Small intestine (tissue), 16 donors: Measurements from ENCODE around the gene RFX7. TPM values are rescaled to one million over a fixed set of nuclear protein-coding genes. Genes with fewer than 3 reads are reported as not detected.
A peak's percentile ranks its signal among the peaks of the same experiment; 100 is the strongest.
"Not testable (repeated sequence)": the region's sequence is repeated elsewhere in the genome, so short reads cannot be mapped to it uniquely, and the experiment has no call there.

Experiments
- DNase-seq, 2 donors: peaks; one replicate each; pipeline versions ENCODE4 v3.0.0 to v3.0.0-alpha.2; 2013
- FAIRE-seq: peaks from 2 replicates; lab custom pipeline; 2012; peaks lifted over from hg19 to GRCh38; lab: Jason Lieb, UNC
- H3K27ac ChIP-seq, 3 donors: one replicate each; pipeline ENCODE4 v1.5.1; 2013; ENCODE audit warnings: low read length in 2 of 3, mild to moderate bottlenecking in 2 of 3, control low read depth in 1 of 3, inconsistent platforms in 1 of 3, low read depth in 1 of 3, moderate library complexity in 1 of 3
- H3K27me3 ChIP-seq, 3 donors: one replicate each; pipeline ENCODE4 v1.6.1; 2013; ENCODE audit warnings: low read length in 3 of 3, inconsistent platforms in 1 of 3; ENCODE audit not compliant: control insufficient read depth in 3 of 3, insufficient read depth in 3 of 3
- H3K36me3 ChIP-seq, 3 donors: one replicate each; pipeline ENCODE4 v1.6.1; 2013; ENCODE audit warnings: low read length in 3 of 3, inconsistent platforms in 1 of 3, low read depth in 1 of 3, mild to moderate bottlenecking in 1 of 3, moderate library complexity in 1 of 3; ENCODE audit not compliant: control insufficient read depth in 3 of 3, insufficient read depth in 2 of 3
- H3K4me1 ChIP-seq, 3 donors: one replicate each; pipeline ENCODE4 v1.6.1; 2013; ENCODE audit warnings: low read length in 2 of 3, inconsistent platforms in 1 of 3, low read depth in 1 of 3, mild to moderate bottlenecking in 1 of 3, moderate library complexity in 1 of 3; ENCODE audit not compliant: control insufficient read depth in 3 of 3, insufficient read depth in 2 of 3
- H3K4me3 ChIP-seq, 3 donors: one replicate each; pipeline ENCODE4 v1.5.1; 2013; ENCODE audit warnings: low read length in 3 of 3, control low read depth in 1 of 3, inconsistent platforms in 1 of 3, low read depth in 1 of 3, mild to moderate bottlenecking in 1 of 3, moderate library complexity in 1 of 3
- H3K9me3 ChIP-seq, 2 donors: one replicate each; pipeline ENCODE4 v1.6.1; 2013; ENCODE audit warnings: low read depth in 1 of 2, low read length in 1 of 2; ENCODE audit not compliant: control insufficient read depth in 2 of 2, insufficient read depth in 1 of 2
- WGBS, 3 donors: extraction: QIAGEN DNeasy Blood & Tissue Kit; methylation state at CpG; one replicate each; pipeline ENCODE4 v1.1.7; 2013; 5-methylcytosine and 5-hydroxymethylcytosine counted together
- long read RNA-seq, 10 donors: transcript quantifications; one replicate each; lab custom pipeline, GENCODE V29; 2026
- polyA plus RNA-seq, 4 donors: library from polyadenylated mRNA; stranded (reverse) in 3 of 4; unstranded in 1 of 4; fragments of 200-250 nt in 3 of 4; fragments of 120-200 nt in 1 of 4; gene quantifications; one replicate each; pipeline versions ENCODE4 v1.2.1 to v1.2.3, GENCODE V29; 2013
- donor health status: healthy with polysubstance abuse.
- donor health status: control.
- donor health status: control.
- donor health status: Bipolar disorder and iron deficiency.
- donor health status: healthy.

Gene RFX7
- 10 to 100 TPM in 1 of 4 donors, 1 to 10 TPM in 3; 1.4 to 12.8 (median 3.0) TPM for polyA plus RNA-seq
- long read RNA-seq, donor 1 = 0 reads
- long read RNA-seq, donor 2 = 0 reads
- long read RNA-seq, donor 3 = 0 reads
- long read RNA-seq, donor 4 = 0 reads
- long read RNA-seq, donor 5 = 0 reads
- long read RNA-seq, donor 6 = 0 reads
- long read RNA-seq, donor 7 = 0 reads
- long read RNA-seq, donor 8 = 0 reads
- long read RNA-seq, donor 9 = 0 reads
- long read RNA-seq, donor 10, partial matches to known transcripts = 9 of 9 reads
- long read RNA-seq, donor 10, other reads (novel, unspliced or antisense) = 0 of 9 reads

DNA sequence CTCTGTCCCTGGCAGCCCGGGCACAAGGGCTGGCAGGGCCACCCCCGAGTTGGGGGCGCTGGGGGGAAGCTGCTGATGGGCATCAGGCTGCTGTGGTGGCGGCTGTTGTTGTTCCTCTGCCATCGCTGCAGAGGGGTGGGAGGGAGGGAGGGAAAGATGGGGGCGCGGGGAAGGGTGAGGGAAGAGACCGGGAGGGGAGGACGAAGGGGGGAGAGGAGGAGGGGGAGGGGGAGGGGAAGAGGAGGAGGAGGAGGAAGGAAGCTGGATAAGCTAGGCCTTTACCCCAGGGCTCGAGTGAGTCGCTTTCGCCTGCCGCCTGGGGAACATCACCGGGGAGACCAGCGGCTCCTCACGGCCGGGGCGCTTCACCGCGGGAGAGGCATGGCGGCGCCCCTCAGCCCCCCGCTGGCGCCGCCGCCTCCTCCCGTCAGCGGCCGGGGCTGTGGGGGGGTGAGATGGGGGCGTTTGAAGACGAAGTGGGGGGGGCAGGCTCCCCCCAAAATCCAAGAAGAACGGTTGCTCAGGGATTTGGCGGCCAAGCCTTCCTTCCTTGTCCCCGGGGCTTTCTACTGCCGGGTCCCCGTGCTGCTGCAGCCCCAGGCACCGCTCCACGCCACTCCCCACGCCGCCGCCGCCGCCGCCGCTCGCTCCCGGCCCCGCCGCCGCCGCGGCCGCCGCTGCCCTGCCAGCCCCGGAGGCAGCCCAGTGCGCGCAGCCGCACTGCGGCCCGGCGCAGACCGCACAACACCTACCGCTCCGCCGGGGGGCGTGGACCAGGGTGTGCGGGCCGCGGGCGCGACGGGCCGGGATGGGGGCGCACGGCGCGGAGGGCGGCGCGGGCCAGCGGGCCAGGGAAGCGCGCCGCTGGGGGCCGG is at the start of gene RFX7:
Gene RFX7, minus strand, starts transcription at position 717 of the 875 bp plus-strand sequence. Its CDS starts 594 bp downstream, at position 123.
- DNase-seq (peak; percentile 75 to 89), FAIRE-seq (no peak)
- Histone ChIP-seq H3K27ac (peak within 1 kb of the TSS; percentile 73 to 90 (median 88)), H3K36me3 (peaks cover 0 to 4% (median 0%) of the 10 kb centered on the region in 3 donors), H3K4me3 (peak within 1 kb of the TSS; percentile 63 to 94 (median 91)), H3K9me3 (no peaks in the 10 kb centered on the region), H3K27me3 (no peaks in the 10 kb centered on the region), H3K4me1 (peaks cover 3 to 24% (median 8%) of the 10 kb centered on the region in 3 donors)
- 1% methylated on average over 34 to 85 of the region's 85 CpGs for WGBS, 3 donors

- H3K36me3 ChIP-seq = no peaks in the 10 kb centered on the region
- H3K4me3 ChIP-seq = no peak overlapping the region
- H3K9me3 ChIP-seq = peaks cover 0 to 14% of the 10 kb centered on the region in 2 donors
- H3K27me3 ChIP-seq = no peaks in the 10 kb centered on the region
- FAIRE-seq = no peak
- no peaks in the 10 kb centered on the region for H3K4me1 ChIP-seq
- H3K27ac ChIP-seq = no peak overlapping the region
- 95 to 98% (median 96%) methylated on average over 5 of the region's 5 CpGs for WGBS, 3 donors
- no peak for DNase-seq
Observed at GRCh38 chr15:56292546-56293316, 49.1 kb upstream of the RFX7 start.

GRCh38 chr15:56291741-56292140 is 48.1 kb upstream of the RFX7 start:
- no peaks in the 10 kb centered on the region for H3K27me3 ChIP-seq
- no peaks in the 10 kb centered on the region for H3K4me1 ChIP-seq
- no peaks in the 10 kb centered on the region for H3K36me3 ChIP-seq
- no peak for DNase-seq
- no peak for FAIRE-seq
- WGBS, 3 donors = 84 to 90% (median 89%) methylated on average over 2 of the region's 2 CpGs
- peaks cover 0 to 14% of the 10 kb centered on the region in 2 donors for H3K9me3 ChIP-seq
- no peak overlapping the region for H3K27ac ChIP-seq
- H3K4me3 ChIP-seq = no peak overlapping the region

GRCh38 chr15:56286213-56286612 is 42.5 kb upstream of the RFX7 start:
- WGBS, 3 donors = 80 to 82% (median 82%) methylated on average over 3 of the region's 3 CpGs
- FAIRE-seq = no peak
- Histone ChIP-seq H3K9me3 (peaks cover 0 to 14% of the 10 kb centered on the region in 2 donors), H3K4me1 (no peaks in the 10 kb centered on the region), H3K36me3 (no peaks in the 10 kb centered on the region), H3K27me3 (peaks cover 0 to under 1% (median 0%) of the 10 kb centered on the region in 3 donors), H3K27ac (no peak overlapping the region), H3K4me3 (no peak overlapping the region)
- peak in 1 of 2 donors; percentile 3 for DNase-seq

DNA sequence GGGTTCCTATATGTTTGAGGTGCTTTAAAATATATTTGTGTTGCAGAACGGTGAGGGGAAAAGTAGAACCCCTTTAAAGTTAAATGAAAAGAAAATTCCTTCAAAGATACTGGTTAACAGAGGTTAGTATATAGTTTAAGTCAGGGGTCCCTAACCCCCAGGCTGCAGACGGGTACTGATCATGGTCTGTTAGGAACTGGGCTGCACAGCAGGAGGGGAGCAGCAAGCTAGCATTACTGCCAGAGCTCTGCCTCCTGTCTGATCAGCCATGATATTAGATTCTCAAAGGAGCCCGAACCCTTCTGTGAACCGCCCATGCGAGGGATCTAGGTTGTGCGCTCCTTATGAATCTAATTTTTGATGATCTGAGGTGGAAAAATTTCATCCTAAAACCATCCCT is 37.5 kb upstream of the RFX7 start:
- no peak for DNase-seq
- no peak for FAIRE-seq
- Histone ChIP-seq H3K27me3 (peaks cover 0 to 1% (median 0%) of the 10 kb centered on the region in 3 donors), H3K36me3 (no peaks in the 10 kb centered on the region), H3K4me3 (no peak overlapping the region), H3K27ac (no peak overlapping the region), H3K9me3 (no peaks in the 10 kb centered on the region), H3K4me1 (no peaks in the 10 kb centered on the region)
- 85 to 96% (median 86%) methylated on average over 6 of the region's 6 CpGs for WGBS, 3 donors

GRCh38 chr15:56273724-56274123 is 30.0 kb upstream of the RFX7 start:
- H3K9me3 ChIP-seq = peaks cover 0 to 6% of the 10 kb centered on the region in 2 donors
- DNase-seq = no peak
- no peak for FAIRE-seq
- H3K27me3 ChIP-seq = no peaks in the 10 kb centered on the region
- 91 to 97% (median 96%) methylated on average over 3 of the region's 3 CpGs for WGBS, 3 donors
- no peak overlapping the region for H3K27ac ChIP-seq
- H3K36me3 ChIP-seq = no peaks in the 10 kb centered on the region
- H3K4me1 ChIP-seq = no peaks in the 10 kb centered on the region
- no peak overlapping the region for H3K4me3 ChIP-seq

DNA sequence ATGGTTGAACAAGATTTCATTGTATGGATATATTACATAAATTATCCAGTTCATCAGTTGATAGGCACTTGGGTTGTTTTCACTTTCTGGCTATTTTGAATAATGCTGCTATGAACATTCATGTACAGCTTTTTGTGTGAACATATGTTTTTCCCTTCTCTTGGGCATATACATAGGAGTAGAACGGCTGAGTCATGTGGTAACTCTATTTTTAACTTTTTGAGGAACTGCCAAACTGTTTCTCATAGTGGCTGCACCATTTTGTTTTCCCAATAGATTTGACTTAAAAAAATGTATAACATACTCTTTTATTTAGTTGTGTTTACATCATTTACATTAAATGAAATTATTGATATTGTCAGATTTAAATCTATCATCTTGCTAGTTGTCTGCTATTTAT is 28.8 kb upstream of the RFX7 start:
- Histone ChIP-seq H3K4me3 (no peak overlapping the region), H3K9me3 (peaks cover 0 to 6% of the 10 kb centered on the region in 2 donors), H3K4me1 (no peaks in the 10 kb centered on the region), H3K27ac (no peak overlapping the region), H3K36me3 (no peaks in the 10 kb centered on the region), H3K27me3 (no peaks in the 10 kb centered on the region)
- WGBS, 3 donors = 43 to 84% (median 74%) methylated on average over 1 of the region's 1 CpG
- FAIRE-seq (no peak), DNase-seq (no peak)

GRCh38 chr15:56266465-56266864 is 22.8 kb upstream of the RFX7 start:
- not testable (repeated sequence) for H3K4me3 ChIP-seq, DNase-seq, H3K4me1 ChIP-seq, H3K27me3 ChIP-seq, H3K9me3 ChIP-seq, FAIRE-seq, H3K36me3 ChIP-seq, H3K27ac ChIP-seq
- WGBS, 3 donors = 90 to 95% (median 93%) methylated on average over 5 of the region's 5 CpGs
